HG03103 (cell line): ENCODE data around the gene TCP11.

Experiments used
- ATAC-seq: cut with Tn5 transposase; IDR thresholded peaks from one replicate; pipeline ENCODE4 v1.9.1; 2021; ENCODE audit warnings: low read depth; ENCODE audit not compliant: unreplicated experiment

The TCP11 gene

GRCh38 chr6:35141007-35141655, at the start of gene TCP11:
TSS of gene TCP11 (minus strand) at chr6:35141339. CDS start at chr6:35140870, 469 bp downstream.
- no peak for ATAC-seq

- ATAC-seq: no peak
These were observed 49.2 kb upstream of the TCP11 start for GRCh38 chr6:35190306-35190705.

- no peak for ATAC-seq
These were observed 47.7 kb upstream of the TCP11 start for GRCh38 chr6:35188886-35189285.

DNA sequence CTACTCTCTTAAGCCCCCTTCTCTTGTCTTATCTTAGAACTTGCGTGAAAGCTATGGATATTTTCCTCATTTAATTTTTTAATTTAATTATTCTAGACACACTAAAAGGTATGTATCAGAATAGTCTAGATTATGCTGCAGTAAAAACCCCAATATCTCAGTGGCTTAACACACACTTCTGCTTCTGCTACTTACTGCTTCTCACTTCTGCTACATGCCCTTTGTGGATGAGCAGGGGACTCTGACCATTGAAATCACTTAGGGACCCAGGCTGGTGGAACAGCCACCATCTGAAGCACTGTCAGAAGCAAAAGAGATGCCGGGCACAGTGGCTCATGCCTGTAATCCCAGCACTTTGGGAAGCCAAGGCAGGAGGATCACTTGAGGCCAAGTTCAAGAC, 45.4 kb upstream of the TCP11 start:
- ATAC-seq: no peak

DNA sequence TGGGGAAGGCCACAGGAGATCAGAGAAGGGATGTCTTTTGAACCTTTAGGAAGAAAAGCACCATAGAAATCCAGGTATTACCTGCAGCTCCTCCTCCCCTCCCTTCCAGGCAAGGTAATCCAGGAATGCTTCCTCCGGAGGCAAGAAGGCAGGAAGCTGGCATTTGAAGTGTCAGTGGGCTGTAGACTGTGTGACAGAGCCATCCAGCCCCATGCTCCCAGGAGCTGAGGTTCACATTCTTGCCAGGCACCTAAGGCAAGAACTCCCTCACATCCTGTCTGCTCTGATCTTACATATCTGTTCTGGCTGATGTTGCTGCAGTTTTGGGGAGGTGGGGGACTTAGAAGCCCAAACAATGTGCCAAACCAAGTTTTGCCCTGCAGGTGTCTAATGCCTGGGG, 44.8 kb upstream of the TCP11 start:
- no peak for ATAC-seq

DNA sequence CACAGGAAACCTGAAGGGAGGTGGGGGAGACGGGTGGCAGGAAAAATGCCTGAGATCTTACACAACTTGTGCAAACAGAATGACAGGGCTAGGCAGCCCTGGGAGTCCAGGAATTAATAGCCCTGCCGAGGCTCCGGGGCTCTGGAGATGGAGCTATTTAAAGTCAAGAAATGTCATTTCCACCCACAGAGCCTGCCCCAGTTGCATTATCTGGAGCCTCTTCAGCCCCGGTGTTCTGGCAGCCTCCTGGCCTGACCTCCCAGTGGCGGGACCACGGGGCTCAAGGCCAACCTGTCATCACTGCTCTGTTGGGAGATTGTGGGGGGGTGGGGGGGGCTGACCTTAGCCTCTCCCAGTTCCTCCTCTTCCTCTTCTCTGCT, 44.2 kb upstream of the TCP11 start:
- no peak for ATAC-seq

- ATAC-seq: no peak
These were observed 43.6 kb upstream of the TCP11 start for GRCh38 chr6:35184580-35185301.

DNA sequence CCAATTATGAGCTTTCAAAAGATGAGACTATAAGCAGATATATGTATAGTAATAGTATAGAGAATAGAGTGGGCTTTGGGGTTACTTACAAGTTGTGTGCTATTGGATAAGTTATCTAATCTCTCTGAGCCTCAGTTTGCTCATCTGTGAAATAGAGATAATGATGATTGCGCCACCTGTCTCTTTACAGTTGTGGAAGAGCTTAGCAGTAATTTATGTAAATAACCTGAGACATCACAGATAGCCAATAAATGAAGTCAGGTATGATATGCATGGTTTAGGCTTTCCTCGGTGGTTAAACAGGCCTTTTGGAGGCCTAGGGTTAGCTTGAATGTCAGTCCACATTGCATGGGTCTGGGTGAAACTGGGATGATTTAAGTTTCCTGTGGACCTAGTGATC, 42.8 kb upstream of the TCP11 start:
- no peak for ATAC-seq

GRCh38 chr6:35183281-35183680, 42.1 kb upstream of the TCP11 start:
- ATAC-seq: no peak

- ATAC-seq: no peak
These were observed 40.9 kb upstream of the TCP11 start for GRCh38 chr6:35181933-35182612.

- ATAC-seq: no peak
These were observed 40.3 kb upstream of the TCP11 start for GRCh38 chr6:35181308-35181932.

DNA sequence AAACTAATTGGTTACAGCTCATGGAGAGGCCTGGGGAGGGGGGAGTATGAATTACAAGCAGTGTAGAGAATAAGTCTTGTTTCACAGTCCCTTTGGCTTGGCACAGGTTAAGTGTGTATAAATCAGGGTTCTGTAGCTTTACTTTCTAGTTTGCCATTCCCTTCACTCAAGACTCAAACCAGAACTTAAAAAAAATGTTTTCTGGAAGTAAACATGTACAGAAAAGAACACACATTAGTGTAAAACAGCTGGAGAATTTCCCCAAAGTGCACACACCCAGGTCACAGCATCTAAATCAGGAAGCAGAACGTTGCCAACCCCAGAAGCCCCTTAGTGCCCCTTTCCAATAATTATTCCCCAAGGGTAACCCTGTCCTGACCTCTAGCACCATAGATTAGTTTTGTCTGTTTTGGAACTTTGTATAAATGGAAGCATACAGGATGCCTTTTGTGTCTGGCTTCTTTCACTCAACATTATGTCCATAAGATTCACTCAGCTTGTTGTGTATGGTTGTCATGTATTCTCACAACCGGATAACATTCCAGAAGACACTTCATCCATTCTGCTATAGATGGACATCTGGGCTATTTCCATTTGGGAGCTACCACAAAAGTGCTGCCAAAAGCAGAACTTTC, 38.9 kb upstream of the TCP11 start:
- no peak for ATAC-seq

- ATAC-seq: no peak
These were observed 38.0 kb upstream of the TCP11 start for GRCh38 chr6:35178932-35179832.

- no peak for ATAC-seq
These were observed 36.9 kb upstream of the TCP11 start for GRCh38 chr6:35178012-35178411.

DNA sequence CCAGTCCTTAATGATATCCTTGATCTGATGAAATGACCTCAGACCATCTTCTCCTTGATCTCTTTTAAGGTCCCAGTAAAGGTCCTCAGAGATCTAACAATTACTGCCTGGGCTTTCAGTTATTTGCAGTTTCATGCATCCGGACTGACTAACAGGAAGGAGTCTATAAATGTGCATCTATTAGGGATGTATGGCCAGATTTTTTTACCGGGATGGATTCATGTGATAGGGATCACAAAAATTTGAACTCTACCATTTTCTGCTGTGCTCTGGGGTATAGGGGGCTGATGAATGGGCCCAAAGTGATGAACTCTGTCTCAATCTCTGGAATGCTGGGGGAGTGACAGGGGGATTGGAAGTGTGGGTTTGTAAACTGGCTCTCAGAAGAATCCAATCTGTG, 36.5 kb upstream of the TCP11 start:
- ATAC-seq: no peak

DNA sequence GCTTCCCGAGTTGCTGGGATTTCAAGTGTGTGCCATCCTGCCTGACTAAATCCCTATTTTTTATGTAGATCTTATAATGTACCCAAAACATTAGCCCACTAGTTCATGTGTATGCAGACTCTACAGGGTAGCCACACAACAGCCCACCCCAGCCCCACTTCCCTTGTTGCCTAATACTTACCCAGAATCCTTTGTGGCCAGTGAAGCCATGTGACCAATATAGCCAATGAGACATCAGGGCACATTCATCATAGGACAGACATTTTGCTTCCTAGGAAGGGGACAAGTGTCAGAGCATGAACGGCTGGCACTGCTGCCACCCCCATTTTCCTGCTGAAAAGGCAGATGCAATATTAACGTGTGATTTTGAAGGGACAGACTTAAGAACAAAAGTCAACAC, 36.0 kb upstream of the TCP11 start:
- ATAC-seq: no peak

GRCh38 chr6:35176301-35177024, 35.3 kb upstream of the TCP11 start:
- ATAC-seq: no peak

DNA sequence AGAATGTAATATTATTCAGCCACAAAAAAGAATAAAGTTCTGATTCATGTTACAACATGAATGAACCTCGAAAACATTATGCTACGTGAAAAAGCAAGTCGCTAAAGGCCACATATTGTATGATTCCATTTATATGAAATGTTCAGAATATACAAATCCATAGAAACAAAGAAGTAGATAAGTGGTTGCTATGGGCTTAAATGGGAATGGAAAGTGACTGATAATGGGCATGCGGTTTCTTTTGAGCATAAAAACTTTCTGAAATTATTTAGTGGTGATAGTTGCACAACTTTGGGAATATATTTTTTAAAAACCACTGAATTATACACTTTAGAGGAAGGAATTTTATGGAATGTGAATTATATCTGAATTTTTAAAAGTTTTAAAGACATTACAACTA, 33.4 kb upstream of the TCP11 start:
- ATAC-seq: no peak

DNA sequence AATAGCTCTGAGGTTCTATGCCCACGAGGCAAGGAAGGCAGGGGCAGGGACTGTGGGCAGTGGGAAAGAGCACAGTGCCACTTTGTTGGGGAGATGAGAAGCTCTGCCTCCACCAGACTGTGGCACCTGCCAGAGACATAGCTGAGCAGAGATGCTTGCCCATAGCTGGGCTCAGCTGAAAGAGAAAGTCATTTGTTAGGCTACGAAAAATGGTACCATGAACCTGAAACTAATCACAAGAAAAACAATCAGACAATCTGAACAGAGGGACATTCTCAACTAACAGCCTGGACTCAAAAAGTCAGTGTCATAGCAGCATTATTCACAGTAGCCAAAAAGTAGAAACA, 32.9 kb upstream of the TCP11 start:
- ATAC-seq: no peak
